ENCODE results near the gene PTPRO. TPM values are rescaled to one million over a fixed set of nuclear protein-coding genes. Genes with fewer than 3 reads are reported as not detected.

PTPRO gene
- total RNA-seq, 4 donors from 2014 or later = 1.5 to 15.3 (median 8.0) TPM

DNA sequence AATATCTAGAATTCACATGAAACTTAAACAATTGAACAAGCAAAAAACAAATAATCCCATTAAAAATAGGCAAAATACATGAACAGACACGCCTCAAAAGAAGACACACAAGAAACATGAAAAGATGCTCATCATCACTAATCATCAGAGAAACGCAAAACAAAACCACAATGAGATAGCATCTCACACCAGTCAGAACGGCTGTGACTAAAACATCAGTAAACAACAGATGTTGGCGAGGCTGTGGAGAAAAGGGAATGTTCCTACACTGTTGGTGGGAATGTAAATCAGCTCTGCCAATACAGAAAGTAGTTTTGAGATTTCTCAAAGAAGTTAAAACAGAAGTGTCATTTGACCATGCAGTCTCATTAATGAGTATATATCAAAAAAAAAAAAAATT lies 121.3 kb downstream of the PTPRO start:
- intact Hi-C loops (cut with DNase I; ENCODE audit: low total_unique reads) = no loop called here

DNA sequence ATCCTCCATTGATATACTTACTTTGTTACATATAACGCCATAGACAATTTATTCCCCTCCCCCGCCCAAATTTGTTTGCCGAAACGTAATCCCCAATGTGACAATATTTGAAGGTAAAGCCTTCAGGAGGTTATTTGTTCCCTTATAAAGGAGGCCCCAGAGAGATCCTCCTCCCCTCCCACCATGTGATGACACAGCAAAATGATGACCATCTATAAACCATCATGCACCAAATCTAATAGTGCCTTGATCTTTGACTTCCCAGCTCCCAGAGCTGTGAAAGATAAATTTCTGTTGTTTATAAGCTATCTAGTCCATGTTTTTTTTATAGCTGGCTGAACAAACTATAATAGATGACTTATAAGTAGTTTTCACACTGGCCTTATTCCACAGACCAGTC lies 122.2 kb downstream of the PTPRO start:
- no peak overlapping the region for H3K4me3 ChIP-seq
- H3K27me3 ChIP-seq = no peaks in the 10 kb centered on the region
- no peaks in the 10 kb centered on the region for H3K4me1 ChIP-seq
- H3K27ac ChIP-seq = no peak overlapping the region
- DNase-seq = no peak
- no peaks in the 10 kb centered on the region for H3K9me3 ChIP-seq
- intact Hi-C loops (cut with DNase I; ENCODE audit: low total_unique reads) = no loop called here
- no peaks in the 10 kb centered on the region for H3K36me3 ChIP-seq
- TF ChIP-seq, protein P1, sequence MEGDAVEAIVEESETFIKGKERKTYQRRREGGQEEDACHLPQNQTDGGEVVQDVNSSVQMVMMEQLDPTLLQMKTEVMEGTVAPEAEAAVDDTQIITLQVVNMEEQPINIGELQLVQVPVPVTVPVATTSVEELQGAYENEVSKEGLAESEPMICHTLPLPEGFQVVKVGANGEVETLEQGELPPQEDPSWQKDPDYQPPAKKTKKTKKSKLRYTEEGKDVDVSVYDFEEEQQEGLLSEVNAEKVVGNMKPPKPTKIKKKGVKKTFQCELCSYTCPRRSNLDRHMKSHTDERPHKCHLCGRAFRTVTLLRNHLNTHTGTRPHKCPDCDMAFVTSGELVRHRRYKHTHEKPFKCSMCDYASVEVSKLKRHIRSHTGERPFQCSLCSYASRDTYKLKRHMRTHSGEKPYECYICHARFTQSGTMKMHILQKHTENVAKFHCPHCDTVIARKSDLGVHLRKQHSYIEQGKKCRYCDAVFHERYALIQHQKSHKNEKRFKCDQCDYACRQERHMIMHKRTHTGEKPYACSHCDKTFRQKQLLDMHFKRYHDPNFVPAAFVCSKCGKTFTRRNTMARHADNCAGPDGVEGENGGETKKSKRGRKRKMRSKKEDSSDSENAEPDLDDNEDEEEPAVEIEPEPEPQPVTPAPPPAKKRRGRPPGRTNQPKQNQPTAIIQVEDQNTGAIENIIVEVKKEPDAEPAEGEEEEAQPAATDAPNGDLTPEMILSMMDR (IDR thresholded peaks at IDR 0.05) = no peak
- TF ChIP-seq POLR2A (IDR thresholded peaks at IDR 0.05) = no peak

More for the DNA sequence above, 121.3 kb downstream of the PTPRO start:
- Histone ChIP-seq H3K36me3 (no peaks in the 10 kb centered on the region), H3K27me3 (no peaks in the 10 kb centered on the region), H3K4me3 (no peak overlapping the region), H3K4me1 (no peaks in the 10 kb centered on the region), H3K27ac (no peak overlapping the region), H3K9me3 (peaks cover 0 to 3% of the 10 kb centered on the region in 2 donors)
- no peak for TF ChIP-seq POLR2A (IDR thresholded peaks at IDR 0.05)
- TF ChIP-seq, protein P1 (IDR thresholded peaks at IDR 0.05) = no peak
- DNase-seq = no peak

DNA sequence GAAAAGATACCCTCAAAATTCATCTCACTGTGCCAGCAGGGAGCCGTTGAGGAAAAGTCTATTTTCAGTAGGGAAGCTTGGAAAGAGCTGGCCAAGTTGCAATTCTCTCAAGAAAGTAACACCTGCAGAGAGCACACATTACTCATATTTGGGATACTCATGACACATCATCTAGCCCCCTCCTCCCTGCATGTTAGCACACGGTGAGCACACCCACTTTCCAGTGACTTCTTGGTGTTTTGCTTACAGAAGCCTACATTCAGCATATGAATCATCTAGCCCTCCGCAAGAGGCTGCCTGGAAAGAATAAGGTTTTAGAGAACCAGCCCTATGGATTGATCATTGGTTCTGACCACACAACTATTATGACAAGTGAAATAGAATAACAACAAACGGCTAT lies 124.5 kb downstream of the PTPRO start:
- TF ChIP-seq, protein P1 (IDR thresholded peaks at IDR 0.05) = no peak
- no peak overlapping the region for H3K4me3 ChIP-seq
- intact Hi-C loops (cut with DNase I; ENCODE audit: low total_unique reads) = no loop called here
- H3K4me1 ChIP-seq = no peaks in the 10 kb centered on the region
- no peaks in the 10 kb centered on the region for H3K36me3 ChIP-seq
- no peaks in the 10 kb centered on the region for H3K9me3 ChIP-seq
- no peak for DNase-seq
- H3K27ac ChIP-seq = no peak overlapping the region
- H3K27me3 ChIP-seq = no peaks in the 10 kb centered on the region

DNA sequence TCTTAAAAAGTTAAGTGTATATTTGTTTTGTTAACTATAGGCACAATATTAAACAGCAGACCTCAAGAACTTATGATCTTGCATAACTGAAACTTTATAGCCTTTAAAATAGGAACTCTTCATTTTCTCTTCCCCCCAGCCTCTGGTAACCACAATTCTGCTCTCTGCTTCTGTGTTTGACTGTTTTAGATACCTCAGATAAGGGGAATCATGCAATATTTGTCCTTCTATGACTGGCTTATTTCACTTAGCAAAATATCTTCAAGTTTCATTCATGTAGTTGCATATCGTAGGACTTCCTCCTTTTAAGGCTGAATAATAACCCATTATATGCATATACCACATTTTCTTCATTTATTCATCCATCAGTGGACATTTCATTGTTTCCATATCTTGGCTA lies 131.3 kb downstream of the PTPRO start:
- H3K9me3 ChIP-seq = no peaks in the 10 kb centered on the region
- H3K27ac ChIP-seq = no peak overlapping the region
- no peaks in the 10 kb centered on the region for H3K4me1 ChIP-seq
- no peaks in the 10 kb centered on the region for H3K27me3 ChIP-seq
- intact Hi-C loops (cut with DNase I; ENCODE audit: low total_unique reads) = no loop called here
- no peak for DNase-seq
- TF ChIP-seq, protein P1 (IDR thresholded peaks at IDR 0.05) = no peak
- no peak for TF ChIP-seq POLR2A (IDR thresholded peaks at IDR 0.05)
- no peaks in the 10 kb centered on the region for H3K36me3 ChIP-seq
- no peak overlapping the region for H3K4me3 ChIP-seq

DNA sequence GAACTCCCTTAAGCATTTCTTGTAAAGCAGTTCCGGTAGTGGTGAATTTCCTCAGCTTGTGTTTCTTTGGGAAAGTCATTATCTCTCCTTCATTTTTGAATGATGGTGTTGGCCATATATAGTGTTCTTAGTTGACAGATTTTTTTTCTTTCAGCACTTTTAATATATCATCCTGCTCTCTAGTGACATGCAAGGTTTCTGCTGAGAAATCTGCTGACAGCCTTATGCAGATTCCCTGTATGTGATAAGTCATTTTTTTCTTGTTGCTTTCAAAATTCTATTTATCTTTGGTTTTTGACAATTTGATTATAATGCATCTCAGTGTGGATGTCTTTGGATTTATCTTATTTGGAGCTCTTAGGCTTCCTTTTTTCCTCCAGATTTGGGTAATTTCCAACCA lies 135.7 kb downstream of the PTPRO start:
- TF ChIP-seq, protein P1 (IDR thresholded peaks at IDR 0.05) = no peak
- TF ChIP-seq POLR2A (IDR thresholded peaks at IDR 0.05) = no peak
- intact Hi-C loops (cut with DNase I; ENCODE audit: low total_unique reads) = no loop called here
- Histone ChIP-seq H3K36me3 (no peaks in the 10 kb centered on the region), H3K9me3 (no peaks in the 10 kb centered on the region), H3K27me3 (no peaks in the 10 kb centered on the region), H3K4me1 (no peaks in the 10 kb centered on the region), H3K27ac (no peak overlapping the region), H3K4me3 (no peak overlapping the region)
- DNase-seq = no peak
